ENCODE results near the gene CRYGC. TPM values are rescaled to one million over a fixed set of nuclear protein-coding genes. Genes with fewer than 3 reads are reported as not detected.
"Not testable (repeated sequence)": the region's sequence is repeated elsewhere in the genome, so short reads cannot be mapped to it uniquely, and the experiment has no call there.

The CRYGC gene
- total and polyA plus RNA-seq, 2 of the 13 experiments (the other 11 are each of a cell fraction or from before 2014, with no cell fraction given), result 0.20 to 0.27 TPM

GRCh38 chr2:208112273-208112745 lies 17.3 kb downstream of the CRYGC start:
- FAIRE-seq; CTCF ChIA-PET (ENCODE audit: low intra/inter-chr PET ratio, low total read pairs); intact Hi-C loops (cut with micrococcal nuclease; ENCODE audit: unreplicated experiment); H3K27ac ChIP-seq (ENCODE audit: extremely low read length, insufficient read depth, low read length); H3K9ac ChIP-seq (ENCODE audit: insufficient read depth, low read depth, low read length); H2AFZ ChIP-seq (ENCODE audit: low read length); H3K9me3 ChIP-seq (ENCODE audit: low read length); H3K4me2 ChIP-seq (ENCODE audit: low read depth, low read length); BruUV-seq (replicated peaks); H3K79me2 ChIP-seq (ENCODE audit: insufficient read depth, low read length); ATAC-seq; POLR2A ChIA-PET; DNase-seq (ENCODE audit: low spot score); H3K4me3 ChIP-seq (replicated peaks in 1 of 3; ENCODE audit: insufficient read depth in 1 of 3, low read depth in 2 of 3, low read length in 3 of 3); H4K20me1 ChIP-seq (ENCODE audit: insufficient read depth, low read length); in situ Hi-C loops (cut with HindIII; ENCODE audit: extremely low pct_ligation_motif_present, low pct_unique_long_range_greater_than_20kb); H3K36me3 ChIP-seq (replicated peaks in 1 of 2; ENCODE audit: control insufficient read depth in 1 of 2, insufficient read depth in 2 of 2, low read length in 2 of 2): not testable (repeated sequence)
- WGBS (ENCODE audit: low lambda C conversion rate), result 87% methylated on average over 36 of the region's 36 CpGs
- H3K4me1 ChIP-seq (ENCODE audit: insufficient read depth, low read length), result peaks cover 21% of the 10 kb centered on the region
- peaks cover 1 to 11% of the 10 kb centered on the region in 2 experiments; a peak in 2 of 5 replicates for H3K27me3 ChIP-seq (ENCODE audit: control insufficient read depth in 1 of 2, insufficient read depth in 2 of 2, low read length in 2 of 2)

GRCh38 chr2:208103616-208104015 lies 26.0 kb downstream of the CRYGC start:
- DNase-seq (ENCODE audit: low spot score) (no peak), FAIRE-seq (no peak), ATAC-seq (no peak)
- peaks cover 0 to 24% of the 10 kb centered on the region in 2 experiments; a peak in 2 of 5 replicates for H3K27me3 ChIP-seq (ENCODE audit: control insufficient read depth in 1 of 2, insufficient read depth in 2 of 2, low read length in 2 of 2)
- no peak overlapping the region for H3K4me3 ChIP-seq (replicated peaks in 1 of 3; ENCODE audit: insufficient read depth in 1 of 3, low read depth in 2 of 3, low read length in 3 of 3)
- peaks cover 12% of the 10 kb centered on the region for H3K4me1 ChIP-seq (ENCODE audit: insufficient read depth, low read length)
- in situ Hi-C loops (cut with HindIII; ENCODE audit: extremely low pct_ligation_motif_present, low pct_unique_long_range_greater_than_20kb), result loop anchor here (5.0 kb wide), 1 partner anchor 154 kb away; the partner anchor contains the start of gene IDH1
- no peaks in the 10 kb centered on the region for H3K36me3 ChIP-seq (replicated peaks in 1 of 2; ENCODE audit: control insufficient read depth in 1 of 2, insufficient read depth in 2 of 2, low read length in 2 of 2)
- no TSS peak for BruUV-seq (replicated peaks)
- 52% methylated on average over 3 of the region's 3 CpGs for WGBS (ENCODE audit: low lambda C conversion rate)
- no peak overlapping the region for H2AFZ ChIP-seq (ENCODE audit: low read length)
- H4K20me1 ChIP-seq (ENCODE audit: insufficient read depth, low read length), result no peaks in the 10 kb centered on the region
- ChIA-PET POLR2A (interaction anchor here (1.4 kb wide), 1 partner anchor 151 kb away, joined by 5 read pairs; the partner anchor contains the start of gene IDH1), CTCF (ENCODE audit: low intra/inter-chr PET ratio, low total read pairs) (no interaction called here)
- no peak overlapping the region for H3K9ac ChIP-seq (ENCODE audit: insufficient read depth, low read depth, low read length)
- H3K79me2 ChIP-seq (ENCODE audit: insufficient read depth, low read length), result no peaks in the 10 kb centered on the region
- H3K27ac ChIP-seq (ENCODE audit: extremely low read length, insufficient read depth, low read length), result no peak overlapping the region
- intact Hi-C loops (cut with micrococcal nuclease; ENCODE audit: unreplicated experiment), result loop anchor here (10.0 kb wide), 1 partner anchor 251 kb away; no protein-coding TSS in a partner anchor
- no peak overlapping the region for H3K4me2 ChIP-seq (ENCODE audit: low read depth, low read length)
- H3K9me3 ChIP-seq (ENCODE audit: low read length), result no peaks in the 10 kb centered on the region
- no peak for TF ChIP-seq MXI1 (IDR thresholded peaks at IDR 0.05; ENCODE audit: borderline replicate concordance, low read depth, low read length)
- TF ChIP-seq TP53 (CRISPR knock-in tag; conservative IDR thresholded peaks at IDR 0.05), result no peak
- TF ChIP-seq HIC2 (CRISPR knock-in tag; IDR thresholded peaks at IDR 0.05; ENCODE audit: low read depth), result no peak
- no peak for TF ChIP-seq MLLT10 (CRISPR knock-in tag; IDR thresholded peaks at IDR 0.05)
- TF ChIP-seq ZBTB34 (CRISPR knock-in tag; IDR thresholded peaks at IDR 0.05), result no peak
- TF ChIP-seq BRD4 (CRISPR knock-in tag; IDR thresholded peaks at IDR 0.05), result no peak
- TF ChIP-seq HNF4G (IDR thresholded peaks at IDR 0.05; ENCODE audit: borderline replicate concordance, low read depth, low read length), result no peak
- TF ChIP-seq HNF4G (CRISPR knock-in tag; IDR thresholded peaks at IDR 0.05; ENCODE audit: borderline replicate concordance, low read depth), result no peak
- no peak for TF ChIP-seq TEF (CRISPR knock-in tag; IDR thresholded peaks at IDR 0.05)
- TF ChIP-seq SIN3A (IDR thresholded peaks at IDR 0.05; ENCODE audit: borderline replicate concordance, low read depth, low read length), result no peak
- TF ChIP-seq DMTF1 (CRISPR knock-in tag; IDR thresholded peaks at IDR 0.05), result no peak
- TF ChIP-seq AGO1 (IDR thresholded peaks at IDR 0.05; ENCODE audit: low read depth, low read length, poor library complexity, severe bottlenecking), result no peak

All from HepG2 (cell line).